ENCODE data around the gene TNN. TPM values are rescaled to one million over a fixed set of nuclear protein-coding genes. Genes with fewer than 3 reads are reported as not detected.

TNN gene
- total and polyA plus RNA-seq, 4 experiments from 2014 or later, result not detected

DNA sequence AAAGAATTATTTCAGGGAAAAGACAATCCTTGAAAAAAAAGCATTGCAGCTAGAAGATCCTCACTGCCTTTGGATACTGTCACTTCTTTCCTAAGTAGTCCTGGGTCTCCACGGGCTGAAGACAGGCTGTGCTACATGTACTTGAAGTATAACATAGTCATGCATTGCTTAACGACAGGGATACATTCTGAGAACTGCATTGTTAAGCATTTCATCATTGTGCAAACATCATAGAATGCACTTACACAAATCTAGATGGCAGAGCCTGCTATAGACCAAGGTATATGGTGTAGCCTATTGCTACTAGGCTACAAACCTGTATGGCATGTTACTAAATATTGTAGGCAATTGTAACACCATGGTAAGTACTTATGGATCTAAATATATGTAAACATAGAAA, 70.9 kb downstream of the TNN start:
- POLR2A ChIA-PET (ENCODE audit: partially characterized antibody), result no interaction called here
- H3K27ac ChIP-seq (ENCODE audit: low read depth, low read length), result no peak overlapping the region

DNA sequence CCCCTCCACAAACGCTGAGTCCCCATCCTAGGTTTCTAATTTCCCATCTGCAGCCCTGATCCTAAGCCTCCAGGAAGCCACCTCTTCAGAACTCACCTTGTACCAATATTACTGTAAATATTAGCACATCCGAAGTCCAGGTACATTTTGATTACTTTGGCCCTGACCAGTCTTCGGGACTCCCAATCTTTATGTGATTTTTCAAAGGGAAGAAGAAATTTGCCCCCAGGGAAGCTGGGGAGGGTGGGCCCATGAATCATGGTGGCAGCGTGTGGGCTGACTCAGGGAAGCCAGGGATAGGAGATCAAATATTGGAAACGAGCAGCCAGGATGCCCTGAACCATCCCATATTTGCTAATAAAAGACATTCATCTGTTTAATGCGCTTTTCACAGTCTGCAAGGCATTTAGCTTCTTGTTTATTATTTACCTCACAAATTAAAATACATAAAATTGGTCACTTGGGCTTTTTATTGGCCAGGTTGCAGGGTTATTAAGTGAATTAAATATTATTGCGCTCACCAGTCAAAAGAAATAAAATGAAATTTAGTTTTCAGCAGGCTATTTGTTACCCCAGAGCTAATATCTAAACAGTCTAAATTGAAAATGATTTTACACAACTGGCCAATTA, 78.4 kb downstream of the TNN start:
- DNase-seq, result no peak
- Histone ChIP-seq H3K27ac (ENCODE audit: low read depth, low read length) (no peak overlapping the region), H3K4me3 (ENCODE audit: low read length in 2 of 2) (no peak overlapping the region), H3K36me3 (ENCODE audit: insufficient read depth, low read length) (no peaks in the 10 kb centered on the region), H3K9me3 (ENCODE audit: control insufficient read depth in 1 of 2, low read length in 2 of 2) (no peaks in the 10 kb centered on the region), H3K4me1 (ENCODE audit: insufficient read depth, low read length) (peaks cover 7% of the 10 kb centered on the region), H3K27me3 (ENCODE audit: insufficient read depth, low read length) (no peaks in the 10 kb centered on the region)
- H3K27me3 Mint-ChIP-seq, result peaks cover 10% of the 10 kb centered on the region in 2 donors
- peak overlapping the region in 2 of 7 donors; percentile 10 to 20 for H3K27ac Mint-ChIP-seq
- no peaks in the 10 kb centered on the region for H3K36me3 Mint-ChIP-seq
- H3K4me3 Mint-ChIP-seq, result no peak overlapping the region
- H3K9me3 Mint-ChIP-seq, result no peaks in the 10 kb centered on the region
- peaks cover 0 to 13% (median 9%) of the 10 kb centered on the region in 4 donors for H3K4me1 Mint-ChIP-seq
- ChIA-PET CTCF (ENCODE audit: partially characterized antibody) (interaction anchor here (0.6 to 9.9 kb wide), 38 partner anchors 8 to 1791 kb away, joined by 3 to 490 read pairs (median 4); no protein-coding TSS in a partner anchor), POLR2A (ENCODE audit: partially characterized antibody) (no interaction called here)
- intact Hi-C loops (cut with micrococcal nuclease), result loop anchor here (1.0 kb wide), 1 partner anchor 117 kb away; no protein-coding TSS in a partner anchor

More for the DNA sequence above, 70.9 kb downstream of the TNN start:
- H3K4me1 ChIP-seq (ENCODE audit: insufficient read depth, low read length), result peaks cover 7% of the 10 kb centered on the region
- Mint-ChIP-seq H3K4me1 (peaks cover 0 to 10% (median 7%) of the 10 kb centered on the region in 4 donors), H3K36me3 (no peaks in the 10 kb centered on the region), H3K27me3 (peaks cover 2 to 15% of the 10 kb centered on the region in 2 donors), H3K4me3 (no peak overlapping the region), H3K27ac (no peak overlapping the region), H3K9me3 (no peaks in the 10 kb centered on the region)
- CTCF ChIA-PET (ENCODE audit: partially characterized antibody), result interaction anchor here (1.4 to 2.0 kb wide), 2 partner anchors 8 to 13 kb away, joined by 3 to 8 read pairs; no protein-coding TSS in a partner anchor
- no peak overlapping the region for H3K4me3 ChIP-seq (ENCODE audit: low read length in 2 of 2)
- H3K9me3 ChIP-seq (ENCODE audit: control insufficient read depth in 1 of 2, low read length in 2 of 2), result no peaks in the 10 kb centered on the region
- no peak for DNase-seq
- no peaks in the 10 kb centered on the region for H3K27me3 ChIP-seq (ENCODE audit: insufficient read depth, low read length)
- H3K36me3 ChIP-seq (ENCODE audit: insufficient read depth, low read length), result no peaks in the 10 kb centered on the region
- intact Hi-C loops (cut with micrococcal nuclease), result no loop called here

DNA sequence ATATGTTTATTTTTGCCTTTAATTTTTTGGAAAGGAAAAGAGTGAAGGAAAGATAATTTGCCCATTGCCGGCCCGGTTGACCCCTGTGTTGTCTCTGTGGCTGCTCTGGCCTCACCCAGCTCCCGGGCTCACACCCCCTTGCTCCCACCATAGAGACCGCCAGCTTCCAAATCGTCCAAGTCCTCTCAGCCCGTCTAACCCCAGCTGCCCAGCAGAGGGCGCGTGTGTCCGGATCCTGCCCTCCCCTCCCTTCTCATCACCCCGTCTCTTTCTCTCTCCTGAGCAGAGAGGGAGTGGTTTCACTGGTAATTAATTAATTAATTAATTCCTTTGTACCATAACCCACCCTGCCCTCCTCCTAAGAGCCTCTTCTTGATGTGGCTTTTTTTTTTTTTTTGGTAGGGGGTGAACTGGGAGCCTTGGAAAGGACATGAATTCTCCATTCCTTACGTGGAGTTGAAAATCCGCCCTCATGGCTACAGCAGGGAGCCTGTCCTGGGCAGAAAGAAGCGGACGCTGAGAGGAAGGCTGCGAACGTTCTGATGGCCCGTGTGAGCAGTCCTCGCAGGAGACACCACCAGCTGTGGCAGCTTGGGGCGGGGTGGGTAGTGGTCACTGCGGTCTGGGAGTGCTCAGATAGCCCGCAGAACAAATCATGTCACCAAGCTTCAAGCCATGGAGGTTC, 79.0 kb downstream of the TNN start:
- intact Hi-C loops (cut with micrococcal nuclease), result loop anchor here (1.0 kb wide), 1 partner anchor 117 kb away; no protein-coding TSS in a partner anchor
- peaks cover 17% of the 10 kb centered on the region in 2 donors for H3K27me3 Mint-ChIP-seq
- H3K9me3 Mint-ChIP-seq, result no peaks in the 10 kb centered on the region
- no peak overlapping the region for H3K27ac Mint-ChIP-seq
- peaks cover 0 to 13% (median 7%) of the 10 kb centered on the region in 4 donors for H3K4me1 Mint-ChIP-seq
- ChIA-PET CTCF (ENCODE audit: partially characterized antibody) (interaction anchor here (0.6 to 9.9 kb wide), 42 partner anchors 9 to 1792 kb away, joined by 3 to 490 read pairs (median 4); no protein-coding TSS in a partner anchor), POLR2A (ENCODE audit: partially characterized antibody) (no interaction called here)
- peaks cover 2% of the 10 kb centered on the region for H3K4me1 ChIP-seq (ENCODE audit: insufficient read depth, low read length)
- H3K27ac ChIP-seq (ENCODE audit: low read depth, low read length), result no peak overlapping the region
- H3K4me3 Mint-ChIP-seq, result peak overlapping the region in 1 of 8 donors; percentile 22
- no peaks in the 10 kb centered on the region for H3K27me3 ChIP-seq (ENCODE audit: insufficient read depth, low read length)
- DNase-seq, result peak; percentile 47 to 58 (median 54)
- H3K36me3 Mint-ChIP-seq, result no peaks in the 10 kb centered on the region
- H3K36me3 ChIP-seq (ENCODE audit: insufficient read depth, low read length), result no peaks in the 10 kb centered on the region
- no peaks in the 10 kb centered on the region for H3K9me3 ChIP-seq (ENCODE audit: control insufficient read depth in 1 of 2, low read length in 2 of 2)
- no peak overlapping the region for H3K4me3 ChIP-seq (ENCODE audit: low read length in 2 of 2)

DNA sequence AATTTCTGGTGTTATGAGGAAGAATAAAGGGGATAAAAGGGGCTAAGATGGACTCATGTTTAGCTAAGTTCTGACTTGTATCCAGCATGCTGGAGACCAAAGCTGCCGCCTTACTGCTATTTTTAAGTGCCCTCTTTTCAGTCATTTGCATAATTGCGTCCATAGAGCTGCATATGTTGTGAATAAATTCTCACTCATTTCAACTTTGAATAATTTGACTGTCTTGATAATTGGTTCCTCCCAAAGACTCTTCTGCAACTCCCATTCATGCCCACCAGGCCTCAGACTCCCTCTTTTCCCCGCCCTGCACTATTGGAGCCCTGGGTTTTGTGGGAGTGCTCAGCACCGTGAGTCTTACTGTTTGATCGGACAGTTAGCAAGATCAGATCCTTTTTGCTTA, 79.9 kb downstream of the TNN start:
- POLR2A ChIA-PET (ENCODE audit: partially characterized antibody), result no interaction called here
- CTCF ChIA-PET (ENCODE audit: partially characterized antibody), result interaction anchor here (0.8 to 9.9 kb wide), 15 partner anchors 8 to 728 kb away, joined by 3 to 490 read pairs (median 7); no protein-coding TSS in a partner anchor

DNA sequence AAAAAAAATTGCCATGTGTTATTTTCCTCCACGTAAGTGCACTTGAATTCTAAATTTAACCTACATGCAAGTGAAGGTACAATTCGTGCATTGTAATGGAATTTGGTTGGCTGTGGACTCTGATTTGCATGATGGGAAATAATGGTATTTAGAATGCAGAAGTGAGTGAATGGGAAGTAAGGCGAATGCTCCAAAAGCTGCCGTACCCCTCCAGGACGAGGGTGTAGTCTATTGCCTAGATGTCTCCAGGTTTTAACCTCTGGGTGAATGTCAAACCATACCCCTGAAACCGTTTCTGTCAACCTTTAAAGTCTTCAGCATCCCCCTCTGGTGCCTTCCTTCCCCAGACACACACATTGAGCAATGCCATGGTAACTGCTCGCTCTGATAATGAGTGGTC, 80.4 kb downstream of the TNN start:
- Mint-ChIP-seq H3K36me3 (no peaks in the 10 kb centered on the region), H3K4me1 (peaks cover 0 to 9% (median 4%) of the 10 kb centered on the region in 4 donors), H3K4me3 (no peak overlapping the region), H3K9me3 (no peaks in the 10 kb centered on the region), H3K27ac (no peak overlapping the region), H3K27me3 (peaks cover 23 to 25% of the 10 kb centered on the region in 2 donors)
- intact Hi-C loops (cut with micrococcal nuclease), result no loop called here
- Histone ChIP-seq H3K4me3 (ENCODE audit: low read length in 2 of 2) (no peak overlapping the region), H3K27me3 (ENCODE audit: insufficient read depth, low read length) (no peaks in the 10 kb centered on the region), H3K36me3 (ENCODE audit: insufficient read depth, low read length) (no peaks in the 10 kb centered on the region), H3K27ac (ENCODE audit: low read depth, low read length) (no peak overlapping the region), H3K4me1 (ENCODE audit: insufficient read depth, low read length) (no peaks in the 10 kb centered on the region), H3K9me3 (ENCODE audit: control insufficient read depth in 1 of 2, low read length in 2 of 2) (no peaks in the 10 kb centered on the region)
- CTCF ChIA-PET (ENCODE audit: partially characterized antibody), result interaction anchor here (1.0 to 9.9 kb wide), 9 partner anchors 8 to 209 kb away, joined by 3 to 490 read pairs (median 9); no protein-coding TSS in a partner anchor
- DNase-seq, result no peak
- POLR2A ChIA-PET (ENCODE audit: partially characterized antibody), result no interaction called here

More for the DNA sequence above, 79.9 kb downstream of the TNN start:
- Histone ChIP-seq H3K27ac (ENCODE audit: low read depth, low read length) (no peak overlapping the region), H3K9me3 (ENCODE audit: control insufficient read depth in 1 of 2, low read length in 2 of 2) (no peaks in the 10 kb centered on the region), H3K36me3 (ENCODE audit: insufficient read depth, low read length) (no peaks in the 10 kb centered on the region), H3K4me1 (ENCODE audit: insufficient read depth, low read length) (no peaks in the 10 kb centered on the region), H3K27me3 (ENCODE audit: insufficient read depth, low read length) (no peaks in the 10 kb centered on the region), H3K4me3 (ENCODE audit: low read length in 2 of 2) (no peak overlapping the region)
- Mint-ChIP-seq H3K36me3 (no peaks in the 10 kb centered on the region), H3K27me3 (peaks cover 21 to 23% of the 10 kb centered on the region in 2 donors), H3K4me3 (no peak overlapping the region), H3K9me3 (no peaks in the 10 kb centered on the region), H3K27ac (no peak overlapping the region), H3K4me1 (peaks cover 0 to 9% (median 4%) of the 10 kb centered on the region in 4 donors)
- intact Hi-C loops (cut with micrococcal nuclease), result no loop called here
- no peak for DNase-seq

DNA sequence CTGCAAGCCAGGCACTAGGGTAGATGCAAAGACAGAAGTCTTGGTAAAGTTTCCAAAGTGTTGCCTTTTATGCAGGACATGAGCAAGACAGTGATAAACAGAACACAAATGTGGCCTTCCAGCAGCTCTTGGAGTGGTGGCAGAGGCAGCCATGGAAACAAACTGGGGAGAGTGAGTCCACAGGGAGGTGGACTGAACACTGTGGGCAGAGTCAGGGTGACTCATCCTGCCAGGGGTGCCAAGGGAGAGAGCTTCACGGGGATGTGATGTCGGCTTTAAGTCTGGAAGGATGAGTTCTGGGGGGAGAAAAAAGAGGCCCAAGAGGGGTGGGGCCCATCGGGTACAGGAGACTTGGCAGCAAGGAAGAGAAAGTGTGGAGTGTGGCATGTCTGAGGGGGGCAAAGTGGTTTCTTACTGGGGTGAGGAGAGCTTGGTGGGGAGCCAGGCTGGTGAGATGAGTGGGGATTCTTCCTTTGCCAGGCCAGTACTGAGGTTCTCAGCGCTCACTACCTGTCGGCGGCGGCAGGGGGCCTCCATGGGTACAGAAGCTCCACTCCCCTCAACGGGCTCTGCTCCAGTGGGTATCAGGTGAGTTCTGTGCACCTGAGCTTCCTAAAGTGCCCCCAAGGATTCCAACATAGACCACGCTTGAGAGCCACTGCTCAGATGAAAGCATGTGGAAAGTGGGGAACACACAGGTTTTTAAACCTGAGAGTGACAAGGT, 83.1 kb downstream of the TNN start:
- peak overlapping the region in 1 of 7 donors; percentile 65 for H3K27ac Mint-ChIP-seq
- Histone ChIP-seq H3K9me3 (ENCODE audit: control insufficient read depth in 1 of 2, low read length in 2 of 2) (no peaks in the 10 kb centered on the region), H3K4me1 (ENCODE audit: insufficient read depth, low read length) (peaks cover 12% of the 10 kb centered on the region), H3K27ac (ENCODE audit: low read depth, low read length) (no peak overlapping the region), H3K27me3 (ENCODE audit: insufficient read depth, low read length) (no peaks in the 10 kb centered on the region), H3K36me3 (ENCODE audit: insufficient read depth, low read length) (no peaks in the 10 kb centered on the region), H3K4me3 (ENCODE audit: low read length in 2 of 2) (no peak overlapping the region)
- peaks cover 28 to 29% of the 10 kb centered on the region in 2 donors for H3K27me3 Mint-ChIP-seq
- no peaks in the 10 kb centered on the region for H3K9me3 Mint-ChIP-seq
- POLR2A ChIA-PET (ENCODE audit: partially characterized antibody), result no interaction called here
- intact Hi-C loops (cut with micrococcal nuclease), result loop anchor here (5.0 kb wide), 1 partner anchor 332 kb away; no protein-coding TSS in a partner anchor
- no peak overlapping the region for H3K4me3 Mint-ChIP-seq
- peaks cover 10 to 20% (median 16%) of the 10 kb centered on the region in 4 donors for H3K4me1 Mint-ChIP-seq
- no peaks in the 10 kb centered on the region for H3K36me3 Mint-ChIP-seq
- CTCF ChIA-PET (ENCODE audit: partially characterized antibody), result interaction anchor here (0.9 to 9.9 kb wide), 30 partner anchors 8 to 929 kb away, joined by 3 to 490 read pairs (median 4); no protein-coding TSS in a partner anchor
- DNase-seq, result no peak
